HCEC 1CT (cell line): ENCODE results near the gene OR8B3.

Source experiments
- DNase-seq: peaks from one replicate; pipeline ENCODE4 v3.0.0-alpha.2; 2017

Gene OR8B3

GRCh38 chr11:124346311-124346955 lies 52.4 kb downstream of the OR8B3 start:
- DNase-seq: no peak
